HG03139 (cell line): Measurements from ENCODE around the gene PABPN1L.
A peak's percentile ranks its signal among the peaks of the same experiment; 100 is the strongest.

Source experiments
- ATAC-seq: cut with Tn5 transposase; IDR thresholded peaks from one replicate; pipeline ENCODE4 v1.9.1; 2021; ENCODE audit not compliant: unreplicated experiment

PABPN1L gene

DNA sequence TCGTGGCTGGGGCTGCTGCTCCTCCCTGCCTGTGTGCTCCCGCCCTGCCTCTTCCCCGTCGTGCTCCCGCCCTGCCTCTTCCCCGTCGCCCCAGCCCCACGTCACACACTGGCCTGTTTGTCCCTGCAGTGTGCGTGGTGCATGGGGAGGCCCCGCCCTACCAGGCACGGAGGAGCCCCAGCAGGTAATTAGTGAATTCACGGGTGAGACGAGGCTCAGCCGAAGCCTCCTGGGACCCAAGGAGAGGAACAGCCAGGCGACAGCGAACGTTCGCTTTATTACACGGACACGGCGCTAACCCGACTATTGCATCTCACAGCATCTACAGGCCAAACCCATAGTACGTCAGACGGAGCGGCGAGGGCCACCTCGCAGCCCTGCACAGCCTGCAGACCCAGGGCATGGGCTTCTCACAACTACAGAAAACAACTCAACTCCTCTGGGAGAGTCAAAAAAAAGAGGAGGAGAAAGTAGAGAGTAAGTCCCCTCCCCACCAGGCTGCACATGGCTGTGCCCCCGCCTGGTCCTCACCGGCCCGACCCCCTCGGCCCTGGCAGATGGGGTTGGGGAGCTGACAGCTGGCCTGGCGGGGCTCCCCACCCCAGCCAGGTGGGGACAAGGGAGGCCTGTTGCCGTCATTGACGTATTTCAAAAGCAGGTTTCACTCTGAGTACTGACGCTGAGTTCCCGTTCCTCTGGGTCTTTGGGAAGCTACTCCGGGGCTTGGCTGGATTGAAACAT, 4.3 kb upstream of the PABPN1L start:
- ATAC-seq = no peak

DNA sequence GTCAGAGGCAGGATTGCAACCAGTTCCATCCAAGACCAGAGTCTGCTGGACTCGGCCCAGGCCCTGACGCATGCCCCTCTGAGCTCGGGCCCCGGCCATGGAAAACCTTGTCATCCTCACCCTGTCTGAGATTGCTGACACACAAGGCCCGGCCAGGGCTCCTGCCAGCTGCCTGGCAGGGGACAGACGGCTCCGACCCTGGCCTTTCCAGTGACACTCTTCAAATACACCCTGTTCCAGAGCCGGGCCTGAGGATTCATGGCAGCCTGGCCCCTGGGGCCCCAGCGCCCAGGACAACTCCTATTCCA, 3.2 kb upstream of the PABPN1L start:
- ATAC-seq = no peak

DNA sequence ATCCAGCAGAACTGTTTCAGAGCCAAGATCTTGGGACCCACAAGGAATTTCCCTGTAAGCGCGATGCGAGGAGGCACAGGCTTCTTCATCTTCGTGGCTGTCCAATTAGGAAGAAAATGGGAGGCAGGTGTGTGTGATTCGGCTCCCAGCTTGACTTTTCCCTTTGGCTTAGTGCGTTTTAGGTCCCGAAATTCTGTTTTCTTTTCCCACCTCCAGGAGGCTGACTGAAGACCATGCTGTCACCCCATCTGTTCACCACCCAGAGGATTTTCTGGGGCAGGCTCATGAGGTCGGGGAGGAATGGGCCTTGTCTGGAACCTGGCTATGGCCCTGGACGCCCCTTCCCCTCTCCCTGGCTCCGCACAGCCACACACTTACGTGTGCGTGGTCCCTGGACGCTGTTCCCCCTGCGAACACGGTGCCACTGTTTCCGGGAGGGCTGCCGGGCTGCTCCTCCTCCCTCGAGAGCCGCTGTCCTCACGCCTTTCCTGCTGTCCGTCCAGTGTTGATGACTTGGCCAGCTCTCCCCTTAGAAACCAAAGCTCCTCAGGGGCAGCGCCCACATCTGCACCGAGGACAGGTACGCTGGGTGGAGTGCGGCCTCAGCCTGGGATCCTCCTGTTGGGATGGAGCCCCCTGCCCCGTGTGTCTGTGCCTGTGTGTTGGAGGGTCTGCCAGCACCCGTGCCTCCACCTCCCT, 2.7 kb upstream of the PABPN1L start:
- no peak for ATAC-seq

DNA sequence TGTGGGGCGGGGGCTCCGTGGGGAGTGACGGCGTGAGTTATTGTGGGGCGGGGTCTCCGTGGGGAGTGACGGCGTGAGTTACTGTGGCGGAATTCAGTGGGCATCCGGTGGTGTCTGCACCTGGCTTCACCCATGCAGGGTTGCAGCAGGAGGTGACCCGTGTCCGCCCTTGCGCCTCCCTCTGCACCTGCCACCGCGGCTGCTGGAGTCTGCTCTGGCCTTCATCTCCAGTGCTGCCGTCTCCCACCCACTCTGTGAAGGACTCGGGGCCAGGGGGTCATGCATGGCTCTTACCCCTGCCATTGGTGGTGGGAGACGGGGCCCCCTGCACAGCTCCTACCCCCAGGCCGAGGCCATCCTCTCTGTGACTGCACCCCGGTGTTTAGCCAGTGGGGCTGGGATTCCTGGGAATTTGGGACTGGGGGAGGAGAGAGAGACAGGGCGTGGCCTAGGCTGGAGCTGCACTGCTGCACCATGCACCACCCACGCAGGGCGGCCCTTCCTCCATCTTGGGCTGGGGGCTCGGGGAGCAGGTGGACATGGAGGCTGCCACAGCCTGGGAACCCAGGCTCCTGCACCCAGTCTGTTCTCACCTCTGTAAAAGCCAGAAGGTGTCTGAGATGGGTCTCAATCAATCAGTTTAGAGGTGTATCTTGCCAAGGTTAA, 1.3 kb upstream of the PABPN1L start:
- no peak for ATAC-seq

DNA sequence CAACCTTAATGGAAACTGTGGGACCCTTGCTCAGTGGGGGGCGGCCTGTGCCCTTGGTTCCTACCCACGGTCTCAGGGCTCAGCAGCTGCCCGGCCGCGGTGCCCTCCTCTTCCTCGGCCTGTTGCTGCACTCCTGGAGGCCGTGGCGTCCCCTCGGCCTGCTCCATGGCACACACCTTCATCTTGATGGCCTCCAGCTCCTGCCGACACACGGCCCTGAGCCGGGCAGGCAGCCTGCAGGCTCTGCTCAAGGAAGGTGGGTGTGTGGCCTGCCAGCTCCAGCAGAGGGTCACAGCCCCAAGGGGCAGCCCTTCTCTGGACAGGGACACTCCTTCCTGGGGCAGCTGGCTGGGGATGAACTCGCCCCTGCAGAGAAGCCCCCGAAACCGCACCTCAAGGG, 718 bp downstream of the PABPN1L start:
- no peak for ATAC-seq

GRCh38 chr16:88865310-88865709, 1.1 kb downstream of the PABPN1L start:
- ATAC-seq = no peak

GRCh38 chr16:88864521-88864920, 1.9 kb downstream of the PABPN1L start:
- no peak for ATAC-seq

- ATAC-seq = no peak
These were observed 2.4 kb downstream of the PABPN1L start for GRCh38 chr16:88864099-88864498.

DNA sequence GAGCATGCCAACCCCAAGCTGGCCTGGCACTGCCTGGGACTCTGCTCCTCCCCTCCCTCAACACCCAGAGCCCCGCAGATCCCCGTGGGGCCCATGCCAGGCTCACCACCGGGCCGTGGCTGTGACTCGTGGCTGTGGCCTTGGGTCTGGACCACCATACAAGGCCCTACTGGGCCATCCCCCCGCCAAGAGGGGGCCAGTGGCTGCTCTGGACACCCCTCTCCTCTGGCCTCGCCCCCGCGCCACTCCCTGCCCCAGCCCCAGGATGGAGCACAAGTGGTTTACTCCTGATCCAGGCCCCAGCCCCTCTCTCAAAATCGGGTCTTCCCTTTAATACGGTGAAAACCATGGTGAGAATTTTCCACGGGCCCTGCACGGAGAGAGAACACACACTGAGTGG, 3.0 kb downstream of the PABPN1L start:
- ATAC-seq = no peak

DNA sequence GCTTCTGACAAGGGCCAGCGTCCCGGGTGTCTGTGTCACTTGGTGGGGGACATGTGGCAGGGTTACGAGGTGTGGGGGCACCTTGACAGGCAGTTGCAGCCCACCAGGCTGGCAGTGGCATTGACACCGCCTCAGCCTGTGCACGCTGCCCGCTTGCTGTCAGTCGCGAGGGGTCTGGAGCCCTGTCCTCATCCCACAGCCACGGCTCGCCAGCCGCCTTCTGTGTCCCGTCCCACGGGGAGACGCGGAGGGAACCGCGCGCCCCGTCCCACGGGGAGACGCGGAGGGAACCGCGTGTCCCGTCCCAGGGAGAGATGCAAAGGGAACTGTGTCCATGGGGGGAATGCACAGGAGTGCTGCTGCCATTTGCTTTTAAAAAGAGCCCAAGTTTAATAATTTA, 3.5 kb downstream of the PABPN1L start:
- no peak for ATAC-seq

GRCh38 chr16:88861359-88861758, 5.1 kb downstream of the PABPN1L start:
- no peak for ATAC-seq

GRCh38 chr16:88859381-88860091, 6.9 kb downstream of the PABPN1L start:
- ATAC-seq = no peak

- ATAC-seq = peak; percentile 43
These were observed 8.6 kb downstream of the PABPN1L start for GRCh38 chr16:88857728-88858339.

DNA sequence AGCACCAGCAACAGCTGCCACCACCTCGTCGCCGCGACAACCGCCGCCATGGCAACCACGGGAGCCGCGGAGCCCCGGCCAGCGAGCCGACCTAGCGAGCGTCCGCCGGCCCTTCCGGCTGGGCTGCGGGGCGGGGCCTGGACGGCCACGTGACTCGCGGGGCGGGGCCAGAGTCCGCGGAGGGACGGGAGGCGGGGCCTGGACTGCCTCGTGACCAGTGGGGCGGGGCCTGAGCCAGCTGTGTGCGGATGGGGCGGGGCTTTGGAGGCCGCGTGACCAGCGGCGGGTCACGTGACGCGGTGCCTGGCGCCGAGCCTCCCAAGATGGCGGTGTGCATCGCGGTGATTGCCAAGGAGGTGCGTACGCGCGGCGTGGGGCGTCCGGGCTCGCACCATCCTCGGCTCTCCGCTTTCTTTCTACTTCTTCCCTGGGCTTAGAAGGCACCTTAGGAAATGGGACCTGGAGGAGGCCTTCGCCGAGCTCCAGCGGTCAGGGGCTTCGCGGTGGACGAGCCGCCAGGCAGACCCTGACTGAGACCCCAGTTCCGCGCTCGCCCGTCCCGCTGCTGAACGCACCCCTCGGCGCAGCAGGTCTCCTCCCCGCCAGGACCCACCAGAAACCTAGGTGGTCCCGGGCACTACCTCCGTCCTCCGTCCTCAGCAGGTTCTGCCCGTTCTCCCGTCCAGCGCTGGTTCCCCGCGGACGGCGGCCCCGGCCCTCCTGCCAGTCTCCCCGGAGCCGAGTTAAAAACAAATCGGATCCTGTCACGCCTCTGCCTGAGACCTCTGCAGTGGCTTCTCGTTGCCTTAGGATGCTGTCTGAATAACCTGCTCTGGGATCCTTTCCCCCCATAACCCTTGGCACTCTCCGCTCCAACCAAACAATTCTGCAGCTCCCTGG, 9.4 kb downstream of the PABPN1L start, which contains the start of the genes GALNS and TRAPPC2L:
GALNS (minus strand) TSS at position 120 of the 900 bp plus-strand sequence; CDS start at position 50, 70 bp downstream.
TRAPPC2L (plus strand) TSS at position 300 of the 900 bp plus-strand sequence; CDS start at position 324, 24 bp downstream.
- peak; percentile 68 for ATAC-seq

DNA sequence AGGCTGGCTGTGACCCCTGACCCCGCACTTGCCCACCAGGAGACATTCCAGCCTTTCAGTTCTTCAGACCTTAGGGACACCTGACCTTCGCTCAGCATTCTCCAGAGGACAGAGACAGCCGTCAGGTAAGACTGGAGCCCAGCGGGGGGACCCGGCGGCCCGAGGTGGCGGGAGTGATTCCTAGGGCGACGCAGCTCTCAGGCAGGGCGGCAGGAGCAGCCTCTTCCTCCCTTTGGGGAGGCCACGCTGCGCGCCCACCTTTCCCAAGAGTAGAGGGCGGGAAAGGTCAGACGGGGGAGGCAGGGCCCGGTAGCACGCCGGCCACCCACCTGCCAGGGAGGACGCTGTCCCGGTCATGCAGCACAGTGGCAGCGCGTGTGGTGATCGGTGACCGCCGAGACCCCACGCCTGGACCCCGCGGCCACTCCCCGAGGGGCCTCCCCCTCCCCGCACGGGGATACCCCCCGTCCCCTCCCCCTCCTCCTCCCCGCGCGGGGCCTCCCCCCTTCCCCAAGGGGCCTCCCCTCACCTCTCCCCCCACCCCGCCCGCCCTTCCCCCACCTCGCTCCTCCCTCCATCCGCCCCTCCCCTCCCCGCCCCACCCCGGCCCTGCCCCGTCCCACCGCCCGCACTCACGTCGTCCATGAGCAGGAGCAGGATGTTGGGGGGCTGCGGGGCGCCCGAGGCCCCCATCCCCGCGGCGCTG, 10.2 kb downstream of the PABPN1L start:
- ATAC-seq = peak; percentile 14

GRCh38 chr16:88855736-88856121, 10.7 kb downstream of the PABPN1L start:
- ATAC-seq = no peak

DNA sequence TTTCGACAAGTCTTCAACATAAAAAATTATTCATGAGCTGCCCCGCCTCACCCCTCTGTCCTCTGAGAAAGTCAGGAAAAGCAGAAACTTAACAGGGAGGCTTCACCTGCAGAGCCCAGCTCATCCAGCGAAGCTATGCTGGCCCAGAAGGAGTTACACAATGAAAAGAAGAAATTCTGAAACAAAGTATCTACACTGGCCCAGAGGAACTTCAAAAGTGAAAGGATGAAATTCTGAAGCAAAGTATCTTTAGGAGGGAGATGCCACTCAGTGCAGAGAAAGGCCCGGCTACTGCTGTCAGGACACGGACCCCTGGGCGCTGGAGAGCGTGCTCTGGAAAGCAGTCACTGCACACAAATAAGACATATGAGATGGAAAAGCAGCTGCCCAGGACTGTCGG, 11.3 kb downstream of the PABPN1L start:
- ATAC-seq = no peak

- ATAC-seq = no peak
These were observed 12.0 kb downstream of the PABPN1L start for GRCh38 chr16:88854306-88855111.
